Measurements from ENCODE around the gene KIF16B.

Gene KIF16B

DNA sequence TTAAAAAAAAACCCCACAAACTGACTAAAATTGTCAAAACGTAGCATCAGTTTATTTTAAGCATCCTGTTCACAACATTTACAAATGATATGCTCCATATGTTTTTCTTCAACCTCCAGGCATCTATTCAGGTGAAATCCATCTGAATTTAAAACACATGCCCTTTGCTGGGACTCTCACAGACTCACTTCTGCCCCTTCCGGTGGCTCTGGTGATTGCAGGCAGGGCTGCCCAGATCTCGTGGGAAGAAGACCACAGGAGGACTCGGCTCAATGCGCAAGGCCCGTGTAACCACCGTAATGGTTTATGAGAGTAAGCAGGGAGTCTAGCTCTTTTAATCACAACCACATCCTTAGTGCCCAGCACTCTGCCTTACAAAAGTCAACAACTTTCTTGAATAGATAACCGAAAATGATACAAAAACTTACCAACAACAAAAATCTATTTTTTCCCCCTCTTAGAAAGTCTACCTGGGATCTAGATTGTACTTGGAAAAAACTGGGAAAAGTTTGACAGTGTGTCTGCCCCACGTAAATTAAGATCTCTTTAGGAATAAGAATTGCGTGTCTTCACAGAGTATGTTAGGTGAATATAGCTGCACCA, 139.1 kb downstream of the KIF16B start:
- TF ChIP-seq, protein P1, sequence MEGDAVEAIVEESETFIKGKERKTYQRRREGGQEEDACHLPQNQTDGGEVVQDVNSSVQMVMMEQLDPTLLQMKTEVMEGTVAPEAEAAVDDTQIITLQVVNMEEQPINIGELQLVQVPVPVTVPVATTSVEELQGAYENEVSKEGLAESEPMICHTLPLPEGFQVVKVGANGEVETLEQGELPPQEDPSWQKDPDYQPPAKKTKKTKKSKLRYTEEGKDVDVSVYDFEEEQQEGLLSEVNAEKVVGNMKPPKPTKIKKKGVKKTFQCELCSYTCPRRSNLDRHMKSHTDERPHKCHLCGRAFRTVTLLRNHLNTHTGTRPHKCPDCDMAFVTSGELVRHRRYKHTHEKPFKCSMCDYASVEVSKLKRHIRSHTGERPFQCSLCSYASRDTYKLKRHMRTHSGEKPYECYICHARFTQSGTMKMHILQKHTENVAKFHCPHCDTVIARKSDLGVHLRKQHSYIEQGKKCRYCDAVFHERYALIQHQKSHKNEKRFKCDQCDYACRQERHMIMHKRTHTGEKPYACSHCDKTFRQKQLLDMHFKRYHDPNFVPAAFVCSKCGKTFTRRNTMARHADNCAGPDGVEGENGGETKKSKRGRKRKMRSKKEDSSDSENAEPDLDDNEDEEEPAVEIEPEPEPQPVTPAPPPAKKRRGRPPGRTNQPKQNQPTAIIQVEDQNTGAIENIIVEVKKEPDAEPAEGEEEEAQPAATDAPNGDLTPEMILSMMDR (IDR thresholded peaks at IDR 0.05; ENCODE audit: low read depth, low read length), result peak; percentile 52
- no peak for DNase-seq (ENCODE audit: extremely low read depth, low read depth)

DNA sequence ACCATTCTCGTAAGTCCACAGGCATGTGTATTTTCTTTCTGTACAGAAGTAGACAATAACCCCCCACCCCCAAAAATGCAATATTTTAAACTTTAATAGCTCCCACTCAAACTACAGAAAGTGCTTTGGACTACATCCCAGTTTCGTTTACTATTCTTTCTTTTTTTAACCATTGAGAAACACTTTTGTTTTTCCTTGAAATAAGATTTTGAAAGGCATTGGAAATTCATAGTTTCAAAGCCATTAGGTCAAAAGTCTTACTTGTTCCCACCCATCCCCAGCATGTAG, 140.0 kb downstream of the KIF16B start:
- TF ChIP-seq, protein P1 (IDR thresholded peaks at IDR 0.05; ENCODE audit: low read depth, low read length), result no peak

DNA sequence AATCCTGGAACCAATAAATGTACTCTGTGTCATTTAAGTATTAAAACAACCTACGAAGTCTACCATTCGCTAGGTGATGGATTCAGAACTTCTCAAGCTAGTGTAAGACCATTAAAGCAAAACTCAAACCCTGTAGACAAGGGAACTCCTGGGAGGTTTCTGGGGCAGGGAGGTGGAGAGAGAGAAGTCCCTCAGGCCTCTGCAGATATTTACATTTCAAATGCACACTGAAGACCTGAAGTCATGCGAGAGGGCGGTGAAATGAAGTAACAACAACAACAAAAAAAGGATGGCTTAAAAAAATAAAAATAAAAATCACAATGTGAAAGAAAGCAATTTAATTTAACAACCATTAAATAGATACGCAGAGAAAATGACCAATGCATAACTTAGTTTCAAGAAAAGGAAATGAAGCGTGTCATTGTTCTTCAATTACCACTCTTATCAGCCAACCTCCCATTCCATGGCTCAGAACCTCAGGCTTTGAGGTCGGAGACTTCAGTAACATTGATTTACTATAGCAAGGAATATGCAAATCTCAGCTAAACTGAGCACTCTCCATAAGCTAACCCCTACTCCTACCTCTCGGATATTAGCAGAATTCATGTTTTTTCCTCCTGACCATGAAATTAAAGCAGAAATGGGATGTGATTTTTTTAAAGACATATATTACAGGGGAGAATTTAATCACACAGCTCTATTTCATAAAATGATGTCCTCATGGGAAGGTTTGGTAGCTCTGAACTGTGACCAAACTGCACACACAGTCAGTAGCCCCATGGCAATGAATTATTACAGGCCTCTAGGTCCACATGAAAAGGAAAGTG, 140.6 kb downstream of the KIF16B start:
- TF ChIP-seq, protein P1 (IDR thresholded peaks at IDR 0.05; ENCODE audit: low read depth, low read length), result no peak
- DNase-seq (ENCODE audit: extremely low read depth, low read depth), result no peak

More for the DNA sequence above, 140.0 kb downstream of the KIF16B start:
- DNase-seq (ENCODE audit: extremely low read depth, low read depth), result no peak

DNA sequence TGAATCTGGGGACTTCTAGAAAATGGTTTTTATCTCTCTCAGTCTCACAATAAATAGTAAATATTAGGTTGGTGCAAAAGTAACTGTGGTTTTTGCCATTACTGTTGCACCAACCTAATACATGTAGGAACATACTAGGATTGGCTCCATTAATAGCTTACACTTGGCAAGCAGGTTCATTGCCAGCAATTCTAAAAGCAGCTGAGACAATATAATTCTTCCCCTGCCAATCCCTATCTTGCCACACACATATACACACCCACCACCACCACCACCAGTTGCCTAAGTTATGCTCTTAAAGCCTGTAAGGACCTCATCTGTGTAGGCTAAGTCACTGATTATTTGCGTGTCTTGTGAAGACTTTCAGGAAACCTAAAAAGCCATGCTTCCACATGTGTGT, 145.1 kb downstream of the KIF16B start:
- no peak for DNase-seq (ENCODE audit: extremely low read depth, low read depth)
- TF ChIP-seq, protein P1 (IDR thresholded peaks at IDR 0.05; ENCODE audit: low read depth, low read length), result no peak

DNA sequence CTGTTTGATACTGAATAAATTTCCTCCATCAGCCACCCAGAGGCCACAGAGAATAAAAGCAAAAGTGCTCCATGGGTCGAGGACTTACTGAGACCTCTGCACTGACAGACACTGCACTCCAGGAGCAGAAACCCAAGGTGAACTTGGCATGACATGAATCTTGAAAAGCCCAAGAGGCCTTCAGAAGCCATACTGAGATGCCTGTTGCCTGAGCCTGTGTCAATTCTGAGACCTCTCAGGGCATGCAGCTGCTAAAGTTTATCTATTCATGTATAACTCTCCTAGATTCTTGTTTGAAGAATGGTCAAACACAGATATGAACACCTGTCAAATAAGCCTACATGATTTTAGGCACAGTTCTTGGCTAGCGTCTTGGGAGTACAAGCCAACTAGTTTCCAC, 145.7 kb downstream of the KIF16B start:
- TF ChIP-seq, protein P1 (IDR thresholded peaks at IDR 0.05; ENCODE audit: low read depth, low read length), result no peak
- no peak for DNase-seq (ENCODE audit: extremely low read depth, low read depth)

DNA sequence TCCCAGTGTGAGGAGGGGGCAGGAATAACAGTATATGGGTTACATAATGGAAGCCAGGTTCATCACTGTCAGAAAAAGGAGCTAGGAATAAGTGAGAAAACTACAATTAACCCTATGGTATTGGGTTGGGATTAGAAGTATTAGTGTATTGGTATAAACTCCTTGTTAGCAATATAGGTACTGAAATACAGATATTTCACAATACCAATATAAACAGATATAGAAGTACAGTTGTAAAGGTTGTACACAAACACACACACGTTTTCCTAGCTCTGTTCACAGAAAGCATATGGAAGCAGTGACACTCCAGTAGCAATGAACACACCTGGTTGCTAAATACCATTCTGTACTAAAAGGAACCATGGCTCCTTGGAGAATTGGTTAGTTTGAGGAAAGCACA, 148.5 kb downstream of the KIF16B start:
- TF ChIP-seq, protein P1 (IDR thresholded peaks at IDR 0.05; ENCODE audit: low read depth, low read length), result no peak
- DNase-seq (ENCODE audit: extremely low read depth, low read depth), result no peak

Data from AG09319 (cell line).